ENCODE results near the gene C5orf58. TPM values are rescaled to one million over a fixed set of nuclear protein-coding genes. Genes with fewer than 3 reads are reported as not detected.

C5orf58 gene
- polyA plus RNA-seq, 1 donor (not counting 4 experiments of a cell fraction or from before 2014, with no cell fraction given) = not detected

- Histone ChIP-seq H3K4me2 (ENCODE audit: control insufficient read depth, extremely low read depth, insufficient read depth, low read depth, low read length) (no peak overlapping the region), H3K27me3 (ENCODE audit: control insufficient read depth, extremely low read depth, insufficient read depth, low read length) (no peaks in the 10 kb centered on the region), H2AFZ (ENCODE audit: control insufficient read depth, low read length) (no peak overlapping the region), H3K79me2 (ENCODE audit: control insufficient read depth, insufficient read depth, low read length) (no peaks in the 10 kb centered on the region), H3K9me3 (ENCODE audit: control insufficient read depth, low read depth, low read length) (no peaks in the 10 kb centered on the region), H3K36me3 (ENCODE audit: control insufficient read depth in 2 of 2, extremely low read depth in 1 of 2, insufficient read depth in 2 of 2, low read length in 2 of 2) (no peaks in the 10 kb centered on the region), H3K4me1 (ENCODE audit: control insufficient read depth, extremely low read depth, insufficient read depth, low read length) (no peaks in the 10 kb centered on the region), H4K20me1 (ENCODE audit: control insufficient read depth, extremely low read depth, insufficient read depth, low read length) (no peaks in the 10 kb centered on the region), H3K4me3 (ENCODE audit: control insufficient read depth in 2 of 3, extremely low read depth in 1 of 3, insufficient read depth in 2 of 3, low read depth in 1 of 3, low read length in 3 of 3) (no peak overlapping the region), H3K9ac (ENCODE audit: control insufficient read depth, extremely low read depth, insufficient read depth, low read length) (no peak overlapping the region), H3K9me1 (ENCODE audit: control insufficient read depth, extremely low read depth, insufficient read depth, low read length) (no peaks in the 10 kb centered on the region), H3K27ac (ENCODE audit: control insufficient read depth, insufficient read depth, low read length) (no peak overlapping the region)
- TF ChIP-seq EZH2 (IDR thresholded peaks at IDR 0.05; ENCODE audit: low read length) = no peak
- TF ChIP-seq, protein P1, sequence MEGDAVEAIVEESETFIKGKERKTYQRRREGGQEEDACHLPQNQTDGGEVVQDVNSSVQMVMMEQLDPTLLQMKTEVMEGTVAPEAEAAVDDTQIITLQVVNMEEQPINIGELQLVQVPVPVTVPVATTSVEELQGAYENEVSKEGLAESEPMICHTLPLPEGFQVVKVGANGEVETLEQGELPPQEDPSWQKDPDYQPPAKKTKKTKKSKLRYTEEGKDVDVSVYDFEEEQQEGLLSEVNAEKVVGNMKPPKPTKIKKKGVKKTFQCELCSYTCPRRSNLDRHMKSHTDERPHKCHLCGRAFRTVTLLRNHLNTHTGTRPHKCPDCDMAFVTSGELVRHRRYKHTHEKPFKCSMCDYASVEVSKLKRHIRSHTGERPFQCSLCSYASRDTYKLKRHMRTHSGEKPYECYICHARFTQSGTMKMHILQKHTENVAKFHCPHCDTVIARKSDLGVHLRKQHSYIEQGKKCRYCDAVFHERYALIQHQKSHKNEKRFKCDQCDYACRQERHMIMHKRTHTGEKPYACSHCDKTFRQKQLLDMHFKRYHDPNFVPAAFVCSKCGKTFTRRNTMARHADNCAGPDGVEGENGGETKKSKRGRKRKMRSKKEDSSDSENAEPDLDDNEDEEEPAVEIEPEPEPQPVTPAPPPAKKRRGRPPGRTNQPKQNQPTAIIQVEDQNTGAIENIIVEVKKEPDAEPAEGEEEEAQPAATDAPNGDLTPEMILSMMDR (optimal IDR thresholded peaks at IDR 0.05 in 1 of 3, IDR thresholded peaks at IDR 0.05 in 1 of 3, conservative IDR thresholded peaks at IDR 0.05 in 1 of 3; ENCODE audit: extremely low read depth in 1 of 3, insufficient read depth in 2 of 3, low read length in 3 of 3) = no peak
- FAIRE-seq = no peak
- dilution Hi-C loops (cut with MboI; ENCODE audit: extremely low pct_ligation_motif_present, low sequenced_read_pairs) = no loop called here
- DNase-seq (ENCODE audit: low read depth, low spot score) = peak; percentile 9
These were observed 21.3 kb downstream of the C5orf58 start for GRCh38 chr5:170254056-170254455.

DNA sequence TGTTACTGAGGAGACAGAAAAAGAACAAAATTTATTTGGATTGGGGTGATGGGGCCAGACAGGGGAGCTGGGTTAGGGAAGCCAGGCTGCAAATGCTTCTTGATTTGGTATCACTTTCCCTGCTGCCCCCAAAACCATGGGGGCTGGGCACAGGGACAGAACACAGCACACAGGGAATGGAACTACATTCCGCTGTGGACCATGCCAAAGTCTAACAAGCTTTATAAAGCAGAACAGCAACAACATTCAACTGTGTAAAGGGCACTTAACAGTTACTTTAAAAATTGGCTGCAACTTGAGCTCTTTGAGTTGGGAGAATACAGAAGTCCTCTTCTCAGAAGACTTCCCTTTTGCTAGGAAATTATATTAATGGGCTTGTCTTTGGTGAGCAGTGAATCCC, 23.8 kb downstream of the C5orf58 start:
- H3K9ac ChIP-seq (ENCODE audit: control insufficient read depth, extremely low read depth, insufficient read depth, low read length) = no peak overlapping the region
- H3K9me3 ChIP-seq (ENCODE audit: control insufficient read depth, low read depth, low read length) = no peaks in the 10 kb centered on the region
- FAIRE-seq (no peak), DNase-seq (ENCODE audit: low read depth, low spot score) (no peak)
- H4K20me1 ChIP-seq (ENCODE audit: control insufficient read depth, extremely low read depth, insufficient read depth, low read length) = no peaks in the 10 kb centered on the region
- H2AFZ ChIP-seq (ENCODE audit: control insufficient read depth, low read length) = no peak overlapping the region
- no peaks in the 10 kb centered on the region for H3K79me2 ChIP-seq (ENCODE audit: control insufficient read depth, insufficient read depth, low read length)
- no peaks in the 10 kb centered on the region for H3K9me1 ChIP-seq (ENCODE audit: control insufficient read depth, extremely low read depth, insufficient read depth, low read length)
- no peak overlapping the region for H3K4me2 ChIP-seq (ENCODE audit: control insufficient read depth, extremely low read depth, insufficient read depth, low read depth, low read length)
- H3K4me3 ChIP-seq (ENCODE audit: control insufficient read depth in 2 of 3, extremely low read depth in 1 of 3, insufficient read depth in 2 of 3, low read depth in 1 of 3, low read length in 3 of 3) = no peak overlapping the region
- dilution Hi-C loops (cut with MboI; ENCODE audit: extremely low pct_ligation_motif_present, low sequenced_read_pairs) = no loop called here
- H3K27ac ChIP-seq (ENCODE audit: control insufficient read depth, insufficient read depth, low read length) = no peak overlapping the region
- H3K4me1 ChIP-seq (ENCODE audit: control insufficient read depth, extremely low read depth, insufficient read depth, low read length) = no peaks in the 10 kb centered on the region
- H3K27me3 ChIP-seq (ENCODE audit: control insufficient read depth, extremely low read depth, insufficient read depth, low read length) = no peaks in the 10 kb centered on the region
- no peak for TF ChIP-seq EZH2 (IDR thresholded peaks at IDR 0.05; ENCODE audit: low read length)
- TF ChIP-seq, protein P1 (optimal IDR thresholded peaks at IDR 0.05 in 1 of 3, IDR thresholded peaks at IDR 0.05 in 1 of 3, conservative IDR thresholded peaks at IDR 0.05 in 1 of 3; ENCODE audit: extremely low read depth in 1 of 3, insufficient read depth in 2 of 3, low read length in 3 of 3) = no peak
- no peaks in the 10 kb centered on the region for H3K36me3 ChIP-seq (ENCODE audit: control insufficient read depth in 2 of 2, extremely low read depth in 1 of 2, insufficient read depth in 2 of 2, low read length in 2 of 2)

Data from keratinocyte (primary cell).